Activated CD4-positive, alpha-beta T cell treated with anti-CD3 and anti-CD28 coated beads for 36 hours (primary cell): ENCODE results near the gene WNT3. TPM values are rescaled to one million over a fixed set of nuclear protein-coding genes. Genes with fewer than 3 reads are reported as not detected.

Experiments
- ATAC-seq: fragments of 200-7000 bp; cut with Tn5 transposase; one replicate; pipeline ENCODE4 v1.10.0; 2021; ENCODE audit warnings: mild to moderate bottlenecking, moderate library complexity
- CTCF ChIA-PET: fragments of 350-600 bp; sonication (Branson Sonifier 250); formaldehyde crosslinking; loops from one replicate; lab custom pipeline; 2021; ENCODE audit warnings: antibody characterized with exemption; lab: Charles Lee
- POLR2A ChIA-PET: fragments of 350-600 bp; sonication (Branson Sonifier 250); formaldehyde crosslinking; loops from one replicate; lab custom pipeline; 2021; ENCODE audit warnings: antibody characterized with exemption, inconsistent platforms; lab: Charles Lee
- DNase-seq: peaks from one replicate; pipeline ENCODE4 v3.0.0-alpha.2; 2020
- H3K27ac Mint-ChIP-seq: one replicate; pipeline ENCODE4 v1.8.0; 2021; ENCODE audit warnings: mixed read lengths
- H3K27me3 Mint-ChIP-seq: one replicate; pipeline ENCODE4 v1.8.0; 2021; ENCODE audit warnings: mixed read lengths
- H3K36me3 Mint-ChIP-seq: one replicate; pipeline ENCODE4 v1.8.0; 2021; ENCODE audit warnings: low read depth, mixed read lengths
- H3K4me1 Mint-ChIP-seq: one replicate; pipeline ENCODE4 v1.8.0; 2021; ENCODE audit warnings: mixed read lengths
- H3K4me3 Mint-ChIP-seq: one replicate; pipeline ENCODE4 v1.8.0; 2021; ENCODE audit warnings: mild to moderate bottlenecking, moderate library complexity, mixed read lengths
- H3K9me3 Mint-ChIP-seq: one replicate; pipeline ENCODE4 v1.8.0; 2021; ENCODE audit warnings: low read depth, mixed read lengths
- intact Hi-C, 2 experiments: fragments of 100-400 bp; cut with DNase I in 1 of 2; cut with micrococcal nuclease in 1 of 2; formaldehyde crosslinking; loops; one replicate each; pipeline versions ENCODE4 v1.14.2 to v1.15.1; 2022 to 2024; cut with DNase I, micrococcal nuclease
- total RNA-seq, 2 experiments: library from RNA; stranded (reverse); gene quantifications; one replicate each; pipeline ENCODE4 v1.2.3, GENCODE V29; 2021

The WNT3 gene
- total RNA-seq, 2 experiments from 2014 or later = 0.09 to 0.12 TPM

DNA sequence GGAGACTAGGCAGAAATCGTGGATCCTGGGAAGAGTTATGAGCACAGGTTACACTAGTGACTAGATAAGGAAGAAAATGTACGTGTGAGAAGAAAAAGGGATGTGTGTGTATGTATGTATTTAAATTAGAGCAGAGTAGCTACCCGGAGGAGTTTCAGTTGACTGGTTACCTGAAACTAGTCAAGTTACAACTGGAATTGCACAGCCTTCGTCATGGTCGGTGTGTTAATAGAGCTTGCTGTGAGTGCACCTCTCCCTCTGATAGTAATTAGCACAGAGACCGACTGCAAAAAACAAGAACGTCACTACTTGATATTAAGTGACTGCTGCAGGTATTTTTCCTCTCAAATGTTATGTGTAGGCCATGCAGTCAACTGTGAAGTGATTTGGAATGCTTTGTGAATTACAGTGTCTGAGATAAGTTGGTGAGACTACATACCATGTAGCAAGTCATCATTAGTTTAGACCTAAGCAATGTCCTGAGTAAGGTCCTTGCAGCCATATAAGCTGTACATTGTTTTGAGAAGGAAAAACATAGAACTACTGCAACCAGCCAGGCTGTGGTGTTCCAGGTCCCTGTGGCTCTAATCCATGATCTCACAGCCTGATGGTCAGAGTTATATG, 95.7 kb downstream of the WNT3 start:
- DNase-seq = no peak
- ChIA-PET POLR2A (no interaction called here), CTCF (no interaction called here)
- peaks cover 2% of the 10 kb centered on the region for H3K36me3 Mint-ChIP-seq
- intact Hi-C loops = no loop called here
- no peak overlapping the region for H3K4me3 Mint-ChIP-seq
- no peaks in the 10 kb centered on the region for H3K9me3 Mint-ChIP-seq
- no peak overlapping the region for H3K27ac Mint-ChIP-seq
- ATAC-seq = no peak
- no peaks in the 10 kb centered on the region for H3K4me1 Mint-ChIP-seq
- H3K27me3 Mint-ChIP-seq = no peaks in the 10 kb centered on the region

DNA sequence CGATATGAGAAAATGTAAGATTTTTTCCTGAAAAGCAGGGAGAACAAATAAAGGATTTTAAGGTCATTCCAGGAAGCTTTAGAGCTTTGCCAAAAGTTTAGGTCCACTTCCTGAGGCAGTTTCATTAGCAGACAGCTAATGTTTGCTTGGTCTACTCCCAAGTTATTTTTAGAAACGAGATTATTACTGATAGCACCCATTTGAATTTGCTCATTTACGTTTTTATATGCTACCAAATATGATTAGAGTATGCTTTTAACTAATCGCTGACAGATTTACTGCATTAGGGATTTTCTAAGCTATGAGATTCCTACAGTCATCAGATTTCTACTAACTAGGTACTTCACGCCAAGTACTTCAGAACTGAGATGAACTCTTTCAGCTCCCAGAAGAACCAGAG, 98.1 kb downstream of the WNT3 start:
- ATAC-seq (no peak), DNase-seq (no peak)
- Mint-ChIP-seq H3K27ac (no peak overlapping the region), H3K27me3 (no peaks in the 10 kb centered on the region), H3K36me3 (peaks cover 2% of the 10 kb centered on the region), H3K9me3 (no peaks in the 10 kb centered on the region), H3K4me3 (no peak overlapping the region), H3K4me1 (no peaks in the 10 kb centered on the region)
- POLR2A ChIA-PET = no interaction called here
- CTCF ChIA-PET = interaction anchor here (0.6 kb wide), 1 partner anchor 122 kb away, joined by 3 read pairs; no protein-coding TSS in a partner anchor
- intact Hi-C loops = no loop called here

DNA sequence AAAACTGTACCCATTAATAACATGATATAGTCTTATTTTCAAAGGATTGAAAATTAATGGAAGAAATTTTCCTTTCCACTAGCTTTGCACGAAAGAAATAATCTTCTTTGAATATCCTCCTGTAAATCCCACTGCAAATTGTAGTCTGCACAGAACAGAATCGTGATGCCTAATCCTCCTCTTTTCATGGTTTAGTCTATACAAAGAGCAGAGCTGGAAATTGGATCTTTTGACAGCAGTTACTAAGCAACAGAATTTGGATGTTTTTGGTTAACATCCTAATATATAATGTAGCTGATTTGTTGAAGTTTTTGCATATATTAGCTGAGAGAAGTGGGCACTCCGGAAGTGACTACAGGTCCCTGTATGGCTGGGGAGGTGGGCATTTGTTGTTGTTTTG, 98.6 kb downstream of the WNT3 start:
- ChIA-PET CTCF (no interaction called here), POLR2A (no interaction called here)
- DNase-seq (no peak), ATAC-seq (no peak)
- Mint-ChIP-seq H3K9me3 (no peaks in the 10 kb centered on the region), H3K27me3 (no peaks in the 10 kb centered on the region), H3K36me3 (peaks cover 2% of the 10 kb centered on the region), H3K27ac (no peak overlapping the region), H3K4me1 (no peaks in the 10 kb centered on the region), H3K4me3 (no peak overlapping the region)
- intact Hi-C loops = loop anchor here in 1 of 2 experiments (10.0 kb wide), 1 partner anchor 405 kb away; no protein-coding TSS in a partner anchor

DNA sequence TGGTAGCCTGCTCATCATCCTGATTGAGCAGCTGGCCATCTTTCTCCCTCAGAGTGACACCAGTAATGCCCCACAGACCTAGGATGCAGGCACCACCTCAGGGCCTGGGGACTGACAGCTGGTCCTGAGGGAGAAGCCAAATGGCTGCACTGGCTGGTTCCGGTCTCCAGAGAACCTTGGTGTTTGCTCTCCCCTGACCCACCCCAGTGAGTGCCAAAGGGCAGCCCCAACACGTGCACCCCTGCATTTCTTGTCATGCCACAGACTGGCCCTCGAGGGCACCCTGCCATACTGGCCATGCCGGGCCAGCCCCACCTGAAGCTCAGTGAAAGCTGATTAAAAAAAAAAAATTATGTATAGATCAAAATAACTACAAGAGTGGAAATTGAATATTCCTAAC, 100.5 kb downstream of the WNT3 start:
- ATAC-seq (no peak), DNase-seq (no peak)
- peaks cover 11% of the 10 kb centered on the region for H3K36me3 Mint-ChIP-seq
- POLR2A ChIA-PET = no interaction called here
- H3K4me3 Mint-ChIP-seq = no peak overlapping the region
- H3K9me3 Mint-ChIP-seq = no peaks in the 10 kb centered on the region
- no peak overlapping the region for H3K27ac Mint-ChIP-seq
- CTCF ChIA-PET = no interaction called here
- intact Hi-C loops = loop anchor here in 1 of 2 experiments (10.0 kb wide), 1 partner anchor 407 kb away; no protein-coding TSS in a partner anchor
- H3K27me3 Mint-ChIP-seq = no peaks in the 10 kb centered on the region
- peaks cover 3% of the 10 kb centered on the region for H3K4me1 Mint-ChIP-seq

Other genes starting within 250 kb of the WNT3 start
- 10 to 100 TPM; 19.2 to 21.9 TPM for gene ARL17A, start 239.0 kb downstream of the WNT3 start, total RNA-seq
- gene NSF, start 228.0 kb downstream of the WNT3 start, total RNA-seq = 10 to 100 TPM; 27.5 to 31.0 TPM
- gene WNT9B, start 32.9 kb upstream of the WNT3 start, total RNA-seq = not detected
- 10 to 100 TPM; 38.9 to 42.7 TPM for gene GOSR2, start 104.5 kb upstream of the WNT3 start, total RNA-seq
- not detected for gene RPRML, start 160.6 kb upstream of the WNT3 start, total RNA-seq